ENCODE measurements around the gene GUCD1.
"Not testable (repeated sequence)": the region's sequence is repeated elsewhere in the genome, so short reads cannot be mapped to it uniquely, and the experiment has no call there.

GUCD1 gene

DNA sequence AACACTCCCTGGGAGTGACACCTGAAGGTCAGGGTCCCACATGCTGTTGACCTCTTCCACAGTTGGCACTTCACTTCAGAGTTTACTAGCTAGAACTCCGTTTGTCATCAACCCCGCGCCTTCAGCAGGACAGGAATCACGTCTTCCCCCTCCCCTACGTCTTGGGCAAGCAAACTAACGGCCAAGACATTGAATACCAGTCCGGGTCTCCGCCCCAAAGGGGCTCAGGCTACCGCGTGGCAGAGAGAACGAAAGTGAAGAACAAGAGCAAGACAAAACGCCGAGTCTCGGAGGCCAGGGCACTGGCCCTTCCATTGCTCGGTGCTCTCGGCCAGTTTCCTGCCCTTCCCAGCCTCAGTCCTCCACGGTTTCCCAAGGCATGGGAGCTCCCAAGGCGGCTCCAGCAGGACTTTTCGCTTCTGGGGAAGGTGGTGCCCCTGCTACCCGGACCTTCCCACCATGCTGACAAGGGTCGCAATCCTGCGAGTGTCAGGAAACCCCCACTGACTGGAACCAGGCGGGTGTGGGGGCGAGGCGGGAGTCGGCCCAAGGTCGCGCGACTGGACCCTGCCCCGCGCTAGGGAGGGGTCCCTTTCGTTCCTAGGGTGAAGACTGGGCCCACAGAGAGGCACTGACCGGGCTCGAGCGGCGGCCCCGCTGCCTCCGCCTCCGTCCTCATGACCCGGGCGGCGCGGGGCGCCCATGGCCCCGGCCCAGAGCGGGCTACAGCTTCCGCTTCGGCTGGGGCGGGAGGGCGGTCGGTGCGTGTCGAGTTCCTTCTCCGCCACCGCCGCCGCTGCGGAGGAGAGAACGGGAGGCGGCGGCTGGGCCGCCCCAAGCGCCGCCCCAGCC is at the start of gene GUCD1:
GUCD1 (minus strand) TSS at position 826 of the 852 bp plus-strand sequence; CDS start at position 679, 147 bp downstream.
- peak; percentile 67 for DNase-seq

DNA sequence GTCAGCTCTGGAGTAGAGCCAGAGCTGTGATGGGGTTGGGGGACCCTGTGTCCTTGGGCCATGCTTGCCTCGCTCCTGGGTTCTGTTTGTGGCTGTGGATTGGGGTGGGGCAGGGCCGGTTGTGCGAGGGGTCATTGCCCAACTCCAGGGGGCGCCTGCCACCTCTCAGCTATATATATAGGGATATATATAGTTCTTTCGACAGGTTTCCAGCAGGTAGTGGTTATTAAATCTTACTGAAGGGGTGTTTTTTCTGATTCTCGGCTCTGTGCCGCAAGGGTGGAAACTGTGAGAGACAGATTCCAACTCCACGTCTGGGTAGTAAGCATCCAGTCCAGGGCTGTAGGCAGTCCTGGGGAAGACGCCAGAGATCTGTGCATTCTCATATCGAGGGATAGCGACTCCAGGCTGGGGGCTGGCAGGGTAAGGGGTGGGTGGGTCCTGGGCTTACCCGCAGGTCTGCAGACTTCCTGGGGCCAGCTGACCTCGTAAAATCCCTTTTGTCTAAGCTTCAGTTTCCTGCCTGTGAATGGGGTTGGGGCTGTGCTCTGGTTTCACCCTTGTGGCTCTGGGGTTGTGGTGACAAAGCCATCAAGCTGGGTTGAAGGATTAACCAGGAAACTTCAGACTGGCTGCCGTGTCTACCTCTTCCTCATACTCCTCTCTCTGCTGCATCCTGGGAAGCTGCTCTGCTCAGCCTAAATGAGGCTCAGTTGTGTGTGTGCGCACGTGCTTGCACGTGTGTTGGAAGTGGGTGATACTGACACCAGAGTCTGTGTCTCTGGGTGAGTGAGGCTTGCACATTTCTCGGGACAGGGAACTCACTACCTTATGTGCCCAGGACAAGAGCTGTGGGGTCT is 49.1 kb upstream of the GUCD1 start:
- DNase-seq, result not testable (repeated sequence)

DNA sequence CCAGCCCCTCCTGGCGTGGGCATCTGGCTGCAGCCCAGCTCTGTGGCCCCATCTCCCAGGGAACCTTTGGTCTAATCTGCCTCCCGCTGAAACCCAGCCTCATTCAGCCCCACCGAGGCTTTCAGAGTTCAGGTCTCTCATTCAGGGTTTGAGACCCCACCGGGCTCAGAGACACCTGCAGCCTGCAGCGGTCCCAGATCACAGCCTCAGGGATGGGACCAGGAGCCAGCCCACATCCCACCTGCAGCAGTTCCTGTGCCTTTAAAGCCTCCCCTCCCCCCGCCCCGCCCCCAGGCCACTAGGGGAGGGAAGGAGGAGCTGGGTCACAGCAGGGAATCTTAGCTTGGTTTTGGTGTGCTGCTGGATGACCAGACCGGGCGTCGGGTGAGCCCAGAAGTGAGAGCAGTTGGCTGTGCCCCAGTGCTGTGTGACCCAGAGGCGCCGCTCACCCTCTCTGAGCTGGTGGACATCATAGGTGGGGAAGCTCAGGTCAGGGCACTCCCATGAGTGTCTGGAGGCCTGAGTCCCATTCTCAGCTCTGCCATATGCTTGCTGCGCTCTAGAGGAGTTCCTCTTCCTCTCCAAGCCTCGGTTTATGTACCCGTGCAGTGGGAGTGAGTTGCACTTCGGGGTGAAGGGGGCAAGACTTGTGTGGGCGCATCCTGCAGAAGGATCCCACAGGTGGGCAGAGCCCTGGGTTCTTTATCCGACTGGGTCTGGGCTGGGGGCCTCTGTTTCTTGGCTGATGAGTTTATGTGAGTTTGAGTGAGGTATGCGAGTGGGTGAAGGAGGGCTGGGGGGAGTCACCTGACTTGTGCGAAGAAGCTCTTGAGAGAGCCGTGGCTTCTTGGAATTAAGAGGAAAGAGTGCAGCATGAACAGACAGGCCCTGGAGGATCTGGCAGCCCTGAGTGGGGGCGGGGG is 48.2 kb upstream of the GUCD1 start, which contains the start of gene GGT1:
GGT1 (plus strand) TSS at position 347 of the 923 bp plus-strand sequence. CDS start 7,889 bp downstream, outside the sequence.
- DNase-seq, result not testable (repeated sequence)

DNA sequence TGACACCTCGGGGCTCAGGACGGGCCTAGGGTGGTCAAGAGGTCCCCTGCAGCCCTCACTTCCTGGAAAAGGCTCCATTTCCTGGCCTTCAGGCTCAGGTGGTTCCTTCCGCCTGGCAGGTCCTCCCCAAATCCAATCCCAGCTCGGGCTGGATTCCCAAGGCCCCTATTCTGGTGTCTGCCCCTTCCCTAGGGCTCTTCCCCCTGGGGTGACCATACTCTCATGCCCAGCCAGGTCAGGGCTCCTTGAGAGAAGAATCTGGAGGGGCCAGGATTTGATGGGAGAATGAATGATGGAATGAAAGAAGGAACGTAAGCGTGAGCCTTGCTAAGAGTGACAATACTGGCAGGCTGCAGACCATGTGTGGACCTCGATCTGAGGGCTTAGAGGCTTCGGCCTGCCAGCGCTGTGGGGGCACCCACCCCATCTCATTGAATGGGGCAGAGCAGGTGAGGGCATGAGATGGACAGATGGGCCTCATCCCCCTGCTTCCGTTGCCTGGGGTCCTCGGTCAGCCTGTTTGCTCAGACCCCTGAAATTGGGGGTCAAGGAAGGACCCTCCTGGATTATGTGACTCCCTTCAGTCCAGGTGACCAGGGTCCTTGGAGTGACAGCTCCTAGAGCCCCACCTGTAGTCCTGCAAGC is 47.3 kb upstream of the GUCD1 start:
- DNase-seq, result not testable (repeated sequence)

DNA sequence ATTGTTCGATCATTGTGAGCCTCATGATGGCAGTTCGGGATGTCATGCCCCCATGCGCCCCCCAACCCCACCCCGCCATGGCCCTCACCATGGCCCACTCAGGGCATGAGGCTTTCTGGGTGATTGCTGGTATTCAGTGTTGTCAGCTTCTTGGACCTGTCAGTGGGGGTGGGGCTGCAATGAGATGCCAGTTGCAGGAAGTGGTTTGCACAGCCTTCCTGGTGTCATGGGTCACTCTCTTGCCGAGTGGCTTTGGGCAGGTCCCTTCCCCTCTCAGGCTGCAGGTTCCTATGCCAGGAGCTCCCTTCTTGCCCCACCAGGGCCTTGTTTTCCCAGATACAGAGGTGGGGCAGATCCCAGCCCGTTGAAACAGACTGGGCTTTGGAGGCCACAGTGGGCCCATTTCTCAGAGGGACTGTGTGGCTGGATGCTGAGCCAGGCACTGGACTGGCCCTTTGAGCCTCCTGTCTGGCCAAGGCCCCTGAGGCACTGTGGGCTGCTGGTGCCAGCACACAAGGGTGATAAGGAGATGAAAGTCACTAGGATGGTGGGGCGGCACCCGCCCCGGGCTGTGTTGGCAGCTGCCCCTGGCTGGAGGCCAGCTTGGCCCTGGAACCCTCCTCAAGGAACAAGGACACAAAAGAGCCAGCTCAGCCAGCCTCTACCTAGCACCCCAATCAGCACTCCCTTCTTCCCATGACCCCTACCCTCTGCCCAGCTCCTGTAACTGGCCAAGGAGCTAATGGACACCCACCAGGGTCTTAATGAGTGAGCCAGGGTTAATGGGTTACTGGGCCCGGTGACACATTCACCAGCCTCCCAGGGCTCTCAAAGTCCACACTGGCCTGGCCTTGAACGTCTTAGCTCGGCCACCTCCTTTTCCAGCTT is 46.5 kb upstream of the GUCD1 start:
- DNase-seq, result no peak

DNA sequence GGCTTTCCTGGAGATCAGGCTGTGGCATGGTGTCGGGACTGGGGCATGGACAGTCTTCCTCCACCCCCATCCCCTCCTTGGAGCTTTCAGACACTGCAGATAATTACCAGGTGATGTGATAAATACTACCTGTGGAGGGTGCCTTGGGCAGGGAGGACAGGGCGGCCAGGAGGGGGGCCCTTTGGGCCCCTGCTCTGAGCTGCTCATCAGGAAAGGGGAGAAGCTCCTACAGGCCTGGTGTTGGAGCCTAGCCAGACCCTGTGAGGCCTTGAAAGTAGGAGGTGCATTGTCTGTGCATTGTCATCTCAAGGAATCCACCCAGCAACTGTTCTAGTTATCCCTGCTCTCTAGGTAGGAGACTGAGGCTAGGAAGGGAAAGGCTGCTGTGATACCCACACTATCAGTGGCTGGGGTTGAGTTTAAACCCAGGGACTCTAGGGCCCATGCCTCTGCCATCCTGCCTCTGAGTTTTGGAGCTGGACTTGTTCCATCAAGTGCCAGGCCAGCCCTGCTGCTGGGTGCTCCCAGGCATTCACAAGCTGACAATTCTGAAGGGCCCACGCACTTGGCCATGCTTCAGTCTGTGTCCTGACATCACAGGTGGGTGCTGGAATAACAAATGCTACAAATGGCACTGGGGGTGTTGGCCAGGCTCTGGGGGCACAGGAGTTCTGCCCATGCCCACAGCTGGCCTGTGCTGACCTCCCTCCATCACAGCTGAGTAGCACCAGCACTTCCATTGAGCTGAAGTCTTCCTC is 45.2 kb upstream of the GUCD1 start:
- not testable (repeated sequence) for DNase-seq

DNA sequence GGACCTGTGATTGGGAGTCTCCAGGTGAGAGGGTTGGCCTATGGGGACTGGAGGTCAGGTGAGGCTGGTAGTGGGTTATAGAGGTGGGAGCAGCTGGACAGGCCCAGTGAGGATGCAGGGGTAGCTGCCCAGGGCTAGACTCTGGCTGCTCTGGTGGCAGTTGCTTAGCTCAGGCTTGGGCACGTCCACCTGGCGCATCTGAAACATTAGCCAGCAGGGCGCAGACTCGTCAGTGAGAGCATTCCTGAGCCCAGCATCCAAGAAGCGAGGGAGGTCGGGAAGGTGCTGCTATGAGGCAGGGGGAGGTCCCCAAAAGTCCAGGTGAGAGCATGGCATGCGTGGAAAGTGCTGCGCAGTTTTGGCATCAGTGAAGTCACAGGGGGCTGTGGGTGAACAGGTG is 44.6 kb upstream of the GUCD1 start:
- DNase-seq, result no peak

DNA sequence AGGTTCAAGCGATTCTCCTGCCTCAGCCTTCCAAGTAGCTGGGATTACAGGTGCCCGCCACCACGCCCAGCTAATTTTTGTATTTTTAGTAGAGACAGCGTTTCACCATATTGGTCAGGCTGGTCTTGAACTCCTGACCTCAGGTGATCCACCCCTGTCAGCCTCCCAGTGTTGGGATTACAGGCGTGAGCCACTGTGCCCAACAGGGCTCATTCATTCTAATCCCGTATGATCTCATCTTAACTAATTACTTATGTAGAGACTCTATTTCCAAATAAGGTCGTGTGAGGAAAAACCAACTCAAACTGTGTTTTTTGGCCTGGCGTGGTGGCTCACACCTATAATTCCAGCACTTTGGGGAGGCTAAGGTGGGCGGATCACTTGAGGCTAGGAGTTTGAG is 42.1 kb upstream of the GUCD1 start:
- DNase-seq, result not testable (repeated sequence)

DNA sequence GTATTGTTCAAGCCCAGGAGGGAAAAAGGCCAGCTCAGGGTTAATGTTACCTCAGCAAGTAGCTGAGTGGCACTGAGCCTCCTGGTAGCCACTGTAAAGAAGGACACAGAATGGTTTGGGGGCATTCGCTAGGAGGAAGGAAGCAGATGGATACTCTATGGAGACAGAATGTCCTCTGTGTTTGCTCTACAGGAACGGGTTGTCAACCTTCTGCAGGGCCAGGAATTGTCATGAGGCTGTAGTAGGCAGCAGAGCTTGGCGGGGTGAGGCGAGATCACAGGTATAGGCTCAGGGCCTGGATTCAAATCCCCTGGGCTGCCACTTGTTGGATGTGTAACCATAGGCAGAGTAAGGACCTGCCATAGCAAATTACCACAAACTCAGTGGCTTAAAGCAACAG is 40.9 kb upstream of the GUCD1 start:
- DNase-seq, result no peak

DNA sequence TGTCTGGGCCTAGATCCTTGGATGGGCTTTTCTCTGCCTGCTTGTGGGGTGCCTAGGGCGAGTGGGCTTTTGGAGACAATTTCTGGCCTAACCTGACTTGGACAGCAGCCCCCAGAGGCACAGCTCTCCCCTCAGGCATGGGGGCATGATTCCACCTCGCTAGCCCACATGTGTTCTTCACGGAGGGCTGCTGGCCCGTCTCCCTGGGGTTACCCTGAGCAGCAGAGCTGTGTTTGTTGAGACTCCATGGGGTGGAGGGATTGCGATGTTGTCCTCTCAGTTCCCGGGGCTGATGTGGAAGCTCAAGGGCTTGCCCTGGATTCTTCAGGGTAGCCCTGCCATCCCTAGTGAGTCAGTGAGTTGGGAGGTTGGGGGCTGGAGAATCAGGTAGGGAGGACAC is 40.3 kb upstream of the GUCD1 start:
- no peak for DNase-seq

DNA sequence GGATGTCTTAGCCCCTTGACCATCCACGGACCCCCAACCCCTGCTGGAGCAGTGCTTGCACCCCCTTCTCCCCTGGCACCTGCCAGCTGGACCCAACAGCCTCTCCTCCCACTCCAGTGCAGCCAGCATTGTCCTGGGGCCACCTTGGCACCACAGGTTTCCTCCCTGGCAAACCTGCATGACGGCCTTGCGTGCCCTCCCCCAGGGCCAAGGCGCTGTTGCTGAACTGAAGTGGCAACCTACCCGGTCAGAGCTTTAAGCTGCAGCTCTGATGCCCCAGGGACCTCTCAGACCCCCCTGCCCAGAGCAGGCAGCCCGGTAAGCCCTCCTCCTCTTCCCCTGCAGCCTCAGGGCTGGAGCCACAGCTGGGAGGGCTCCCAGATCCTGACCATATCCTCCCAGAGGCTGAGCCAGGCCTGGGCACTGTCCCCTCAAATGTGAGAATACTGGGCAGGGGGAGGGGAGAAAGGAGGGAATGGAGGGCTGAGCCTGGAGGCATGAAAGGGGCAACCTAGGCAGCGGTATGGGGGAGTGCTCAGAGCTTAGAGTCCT is 39.7 kb upstream of the GUCD1 start:
- no peak for DNase-seq

DNA sequence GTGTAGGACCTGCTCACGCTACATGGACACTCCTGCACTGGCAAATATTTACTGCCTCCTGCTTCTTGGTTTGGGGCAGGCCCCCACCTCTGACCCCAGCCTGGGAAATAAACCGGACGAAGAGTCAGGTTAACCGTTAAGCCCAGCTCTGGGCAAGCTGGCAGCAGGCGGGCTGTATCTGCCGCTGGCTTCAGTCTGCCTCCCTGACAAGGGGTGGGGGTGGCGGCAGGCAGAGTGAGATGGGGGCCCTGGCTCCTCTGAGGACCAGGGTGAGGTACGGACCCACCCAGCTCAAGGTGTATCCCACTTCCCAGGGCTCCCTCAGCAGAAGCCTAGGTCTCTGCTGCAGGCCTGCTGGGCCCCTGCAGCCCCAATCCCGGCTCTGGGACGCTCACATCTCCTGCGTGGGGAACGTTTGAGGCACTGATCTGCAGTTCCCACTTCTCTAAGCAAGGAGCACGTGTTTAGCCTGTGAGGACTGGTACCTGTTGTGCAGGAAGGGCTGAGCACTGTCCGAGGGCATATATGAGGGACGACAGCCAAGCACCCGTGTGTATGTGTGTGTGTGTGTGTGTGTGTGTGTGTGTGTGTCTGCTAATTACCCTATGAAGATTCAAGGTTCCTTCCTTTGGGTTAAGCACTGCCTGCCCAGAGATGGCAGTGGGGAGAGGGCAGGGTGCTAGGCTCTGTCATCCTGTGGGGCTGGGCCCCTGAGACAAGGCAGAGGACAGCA is 39.1 kb upstream of the GUCD1 start:
- DNase-seq, result no peak

DNA sequence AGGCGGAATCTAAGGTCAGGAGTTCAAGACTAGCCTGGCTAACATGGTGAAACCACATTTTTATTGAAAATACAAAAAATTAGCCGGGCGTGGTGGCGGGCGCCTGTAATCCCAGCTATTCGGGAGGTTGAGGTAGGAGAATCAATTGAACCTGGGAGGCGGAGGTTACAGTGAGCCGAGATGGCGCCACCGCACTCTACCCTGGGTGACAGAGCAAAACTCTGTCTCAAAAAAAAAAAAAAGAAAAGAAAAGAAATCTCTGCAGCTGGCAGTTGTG is 38.6 kb upstream of the GUCD1 start:
- not testable (repeated sequence) for DNase-seq

DNA sequence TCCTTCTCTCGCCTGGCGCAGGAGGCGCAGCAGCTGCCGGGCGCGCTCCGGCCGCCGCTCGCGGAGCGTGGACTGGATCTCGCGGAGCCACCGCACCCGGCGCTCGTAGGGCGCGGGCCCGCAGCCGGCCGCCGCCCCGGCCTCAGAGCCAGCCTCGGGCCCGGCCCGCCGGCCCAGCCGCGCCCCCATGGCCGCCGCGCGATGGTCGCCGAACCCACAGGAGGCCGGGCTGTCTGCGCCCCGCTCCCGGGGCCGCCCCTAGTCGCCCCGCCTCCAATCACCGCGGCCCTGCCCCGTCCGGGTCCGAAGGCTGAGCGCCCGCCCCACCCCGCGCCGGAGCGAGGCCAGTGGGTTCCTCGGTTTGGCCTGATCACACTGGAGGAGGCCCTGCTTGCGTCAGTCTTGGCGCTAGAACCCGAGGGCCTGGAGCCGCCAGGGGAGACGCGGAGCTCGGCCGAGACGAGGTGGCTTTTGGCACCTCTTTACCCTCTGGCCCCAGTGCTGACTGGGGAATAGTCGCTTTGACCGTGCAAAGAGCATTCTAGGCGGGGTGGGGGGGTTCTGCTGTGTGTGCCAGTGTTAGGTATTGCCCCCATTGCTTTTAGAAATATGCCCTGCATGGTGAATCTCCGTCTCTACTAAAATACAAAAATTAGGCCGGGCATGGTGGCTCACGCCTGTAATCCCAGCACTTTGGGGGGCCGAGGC is 38.1 kb upstream of the GUCD1 start, which contains the start of gene LRRC75B:
LRRC75B (minus strand) TSS at position 223 of the 708 bp plus-strand sequence; CDS start at position 189, 34 bp downstream.
- peak; percentile 80 for DNase-seq

DNA sequence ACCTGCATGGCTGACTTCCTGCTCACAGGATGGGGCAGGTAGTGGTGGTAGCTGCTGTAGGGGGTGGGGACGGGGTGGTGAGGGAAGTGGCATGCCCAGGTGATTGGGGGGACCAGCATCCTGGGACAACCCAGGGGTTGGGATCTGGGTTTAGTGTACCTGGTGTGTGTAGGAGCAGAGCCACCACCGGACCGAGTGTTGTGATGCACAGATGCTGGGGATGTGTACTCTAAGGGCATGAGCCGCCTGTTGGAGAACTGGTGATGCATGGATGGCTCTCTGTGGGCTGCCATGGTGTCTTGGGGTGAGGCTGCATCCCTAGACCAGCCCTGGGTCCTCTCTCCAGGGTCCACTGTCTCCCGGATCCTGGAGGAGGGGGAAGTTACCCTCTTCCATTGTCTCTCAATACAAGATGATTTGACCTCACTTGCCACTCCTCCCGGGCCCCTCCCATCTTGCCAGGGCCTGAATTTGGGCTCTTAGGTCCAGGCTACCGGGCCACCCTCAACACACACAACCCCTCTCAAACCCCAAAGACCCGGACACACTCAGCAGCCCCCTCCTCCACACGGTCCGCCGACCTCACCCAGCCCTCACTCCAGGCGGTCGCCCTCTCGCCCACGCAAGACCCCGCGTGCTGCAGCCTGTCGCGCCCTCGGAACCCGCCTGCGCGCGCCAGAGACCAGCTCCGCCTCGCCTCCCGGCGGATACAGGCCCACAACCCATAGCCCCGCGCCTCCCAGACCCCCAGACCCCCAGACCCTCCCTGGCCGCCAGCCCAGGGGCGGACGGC is 37.3 kb upstream of the GUCD1 start:
- no peak for DNase-seq

DNA sequence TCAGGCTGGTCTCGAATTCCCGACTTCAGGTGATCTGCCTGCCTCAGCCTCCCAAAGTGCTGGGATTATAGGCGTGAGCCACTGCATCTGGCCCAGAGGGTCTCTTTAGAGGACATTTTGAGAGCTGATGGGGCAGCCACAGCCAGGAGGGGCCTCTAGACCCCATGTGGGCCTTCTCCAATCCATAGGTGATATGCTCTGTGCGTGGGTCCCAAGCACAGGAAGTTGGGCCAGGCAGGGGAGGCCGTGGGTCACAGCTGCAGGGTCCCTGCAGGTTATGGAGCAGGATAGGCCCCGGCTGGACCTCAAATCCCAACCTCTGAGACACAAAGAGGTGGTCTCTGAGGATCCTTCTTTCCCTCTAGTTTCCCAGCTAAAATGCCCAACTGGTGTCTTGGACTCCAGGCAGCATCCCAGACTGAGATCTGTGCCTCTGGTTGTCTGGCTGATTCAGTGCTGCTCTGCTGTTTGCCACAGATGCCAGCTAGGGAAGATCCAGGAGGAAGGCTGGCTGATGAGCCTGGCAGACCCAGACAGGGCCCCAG is 36.4 kb upstream of the GUCD1 start:
- DNase-seq, result no peak

DNA sequence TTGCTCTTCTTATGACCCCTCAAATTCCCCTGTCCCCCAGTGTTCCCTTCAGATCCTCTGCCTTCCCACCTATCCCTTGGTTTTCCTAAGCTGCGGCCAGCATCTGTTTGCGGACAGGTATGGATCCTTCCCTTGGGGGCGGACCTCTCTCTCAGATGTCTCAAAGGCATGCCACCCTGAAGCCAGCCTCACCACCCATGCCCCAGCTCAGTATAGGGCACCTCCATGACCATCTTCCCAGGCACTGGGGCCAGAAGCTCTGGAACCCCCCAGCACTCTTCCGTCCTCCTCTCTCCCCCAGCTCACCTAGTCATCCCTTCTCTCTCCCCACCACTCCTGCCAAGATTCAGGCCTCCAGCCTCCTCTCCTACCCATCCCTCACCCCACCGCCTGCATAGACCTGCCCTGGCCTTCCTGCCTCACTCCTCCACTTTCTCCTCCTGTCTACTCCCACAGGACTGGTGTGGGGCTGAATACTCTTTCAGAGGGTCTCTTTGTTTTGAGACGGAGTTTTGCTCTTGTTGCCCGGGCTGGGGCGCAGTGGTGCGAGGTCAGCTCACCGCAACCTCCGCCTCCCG is 35.7 kb upstream of the GUCD1 start:
- no peak for DNase-seq

Data from suppressor macrophage treated with lipopolysaccharide for 4 hours (primary cell).